ENCODE results near the gene PLBD1. TPM values are rescaled to one million over a fixed set of nuclear protein-coding genes. Genes with fewer than 3 reads are reported as not detected.

Gene PLBD1
- polyA plus RNA-seq, 4 donors = 7.8 to 44.9 (median 18.3) TPM

DNA sequence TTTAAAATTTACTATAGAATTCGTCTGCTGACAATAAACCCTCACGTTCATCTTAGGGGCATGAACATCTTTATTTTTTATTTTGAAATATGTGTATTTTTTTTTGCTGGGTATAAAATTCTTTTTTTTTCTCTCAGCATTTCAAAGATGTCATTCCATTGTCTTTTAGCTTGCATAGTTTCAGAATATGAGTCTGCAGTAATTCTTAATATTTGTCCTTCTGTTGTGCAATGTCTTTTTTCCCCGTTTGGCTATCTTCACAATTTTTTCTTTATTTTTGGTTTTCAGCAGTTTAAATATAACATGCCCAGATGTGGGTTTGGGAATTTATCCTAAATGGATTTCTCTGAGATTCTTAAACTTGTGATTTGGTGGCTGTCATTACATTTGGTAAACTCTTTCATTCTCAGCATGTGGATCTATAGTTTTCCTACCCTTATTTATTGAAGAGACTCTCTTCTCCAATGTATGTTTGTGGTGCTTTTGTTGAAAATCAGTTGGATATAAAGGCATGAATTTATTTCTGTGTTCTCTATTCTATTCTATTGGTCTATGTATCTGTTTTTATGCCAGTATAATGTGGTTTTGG, 37.8 kb upstream of the PLBD1 start:
- no peaks in the 10 kb centered on the region for H3K4me1 ChIP-seq (ENCODE audit: control insufficient read depth in 3 of 3, insufficient read depth in 2 of 3, low read depth in 1 of 3, low read length in 2 of 3)
- H3K27me3 ChIP-seq (ENCODE audit: control insufficient read depth in 3 of 3, insufficient read depth in 3 of 3, low read length in 3 of 3) = no peaks in the 10 kb centered on the region
- WGBS, 3 donors = 76 to 88% (median 80%) methylated on average over 3 of the region's 3 CpGs
- no peaks in the 10 kb centered on the region for H3K36me3 ChIP-seq (ENCODE audit: control insufficient read depth in 3 of 3, insufficient read depth in 2 of 3, low read depth in 1 of 3, low read length in 3 of 3)
- FAIRE-seq (no peak), DNase-seq (no peak)
- no peaks in the 10 kb centered on the region for H3K9me3 ChIP-seq (ENCODE audit: control insufficient read depth in 2 of 2, insufficient read depth in 1 of 2, low read depth in 1 of 2, low read length in 1 of 2)
- no peak overlapping the region for H3K27ac ChIP-seq (ENCODE audit: low read depth in 1 of 3, low read length in 2 of 3)
- no peak overlapping the region for H3K4me3 ChIP-seq (ENCODE audit: low read depth in 1 of 3, low read length in 3 of 3)

DNA sequence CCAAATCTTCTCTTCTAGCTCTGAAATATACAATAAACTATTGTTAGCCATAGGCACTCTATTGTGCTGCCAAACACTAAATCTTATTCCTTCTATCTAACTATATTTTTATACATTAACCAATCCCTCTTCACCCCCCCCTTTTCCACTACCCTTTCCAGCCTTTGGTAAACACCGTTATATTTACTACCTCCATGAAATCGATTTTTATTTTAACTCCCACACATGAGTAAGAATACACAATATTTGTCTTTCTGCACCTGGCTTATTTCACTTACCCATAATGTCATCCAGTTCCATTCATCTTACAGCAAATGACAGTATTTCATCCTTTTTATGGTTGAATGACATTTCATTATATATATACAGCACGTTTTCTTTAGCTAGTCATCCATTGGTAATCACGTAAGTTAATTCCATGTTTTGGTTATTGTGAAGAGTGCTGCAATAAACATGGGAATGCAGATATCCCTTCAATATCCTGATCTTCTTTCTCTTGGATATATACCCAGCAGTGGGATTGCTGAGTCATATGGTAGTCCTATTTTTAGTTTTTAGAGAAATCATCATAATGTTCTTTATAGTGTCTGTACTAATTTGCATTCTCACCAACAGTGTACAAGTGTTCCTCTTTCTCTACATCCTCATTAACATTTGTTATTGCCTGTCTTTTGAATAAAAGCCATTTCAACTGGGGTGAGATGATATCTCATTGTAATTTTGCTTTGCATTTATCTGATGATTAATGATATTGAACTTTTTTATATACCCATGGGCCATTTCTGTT, 34.2 kb upstream of the PLBD1 start:
- FAIRE-seq (no peak), DNase-seq (no peak)
- WGBS, 3 donors = 66 to 72% (median 69%) methylated on average over 4 of the region's 4 CpGs
- H3K27me3 ChIP-seq (ENCODE audit: control insufficient read depth in 3 of 3, insufficient read depth in 3 of 3, low read length in 3 of 3) = no peaks in the 10 kb centered on the region
- H3K4me1 ChIP-seq (ENCODE audit: control insufficient read depth in 3 of 3, insufficient read depth in 2 of 3, low read depth in 1 of 3, low read length in 2 of 3) = no peaks in the 10 kb centered on the region
- no peaks in the 10 kb centered on the region for H3K36me3 ChIP-seq (ENCODE audit: control insufficient read depth in 3 of 3, insufficient read depth in 2 of 3, low read depth in 1 of 3, low read length in 3 of 3)
- peaks cover 0 to 5% of the 10 kb centered on the region in 2 donors for H3K9me3 ChIP-seq (ENCODE audit: control insufficient read depth in 2 of 2, insufficient read depth in 1 of 2, low read depth in 1 of 2, low read length in 1 of 2)
- no peak overlapping the region for H3K27ac ChIP-seq (ENCODE audit: low read depth in 1 of 3, low read length in 2 of 3)
- H3K4me3 ChIP-seq (ENCODE audit: low read depth in 1 of 3, low read length in 3 of 3) = no peak overlapping the region

DNA sequence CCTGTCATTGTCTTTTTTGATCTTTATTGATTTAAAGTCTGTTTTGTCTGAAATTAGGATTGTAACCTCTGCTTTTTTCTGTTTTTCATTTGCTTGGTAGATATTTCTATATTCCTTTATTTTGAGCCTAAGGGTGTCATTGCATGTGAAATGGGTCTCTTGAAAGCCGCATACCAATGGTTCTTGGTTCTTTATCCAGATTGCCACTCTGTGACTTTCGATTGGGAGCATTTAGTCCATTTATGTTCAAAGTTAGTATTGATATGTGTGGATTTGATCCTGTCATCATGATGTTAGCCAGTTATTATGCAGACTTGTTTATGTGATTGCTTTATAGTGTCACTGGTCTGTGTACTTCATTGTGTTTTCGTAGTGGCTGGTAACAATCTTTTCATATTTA, 29.8 kb upstream of the PLBD1 start:
- 92 to 96% (median 94%) methylated on average over 3 of the region's 3 CpGs for WGBS, 3 donors
- Histone ChIP-seq H3K4me3 (ENCODE audit: low read depth in 1 of 3, low read length in 3 of 3) (no peak overlapping the region), H3K36me3 (ENCODE audit: control insufficient read depth in 3 of 3, insufficient read depth in 2 of 3, low read depth in 1 of 3, low read length in 3 of 3) (no peaks in the 10 kb centered on the region), H3K9me3 (ENCODE audit: control insufficient read depth in 2 of 2, insufficient read depth in 1 of 2, low read depth in 1 of 2, low read length in 1 of 2) (peaks cover 0 to 5% of the 10 kb centered on the region in 2 donors), H3K27me3 (ENCODE audit: control insufficient read depth in 3 of 3, insufficient read depth in 3 of 3, low read length in 3 of 3) (no peaks in the 10 kb centered on the region), H3K4me1 (ENCODE audit: control insufficient read depth in 3 of 3, insufficient read depth in 2 of 3, low read depth in 1 of 3, low read length in 2 of 3) (no peaks in the 10 kb centered on the region), H3K27ac (ENCODE audit: low read depth in 1 of 3, low read length in 2 of 3) (no peak overlapping the region)
- no peak for FAIRE-seq
- no peak for DNase-seq

DNA sequence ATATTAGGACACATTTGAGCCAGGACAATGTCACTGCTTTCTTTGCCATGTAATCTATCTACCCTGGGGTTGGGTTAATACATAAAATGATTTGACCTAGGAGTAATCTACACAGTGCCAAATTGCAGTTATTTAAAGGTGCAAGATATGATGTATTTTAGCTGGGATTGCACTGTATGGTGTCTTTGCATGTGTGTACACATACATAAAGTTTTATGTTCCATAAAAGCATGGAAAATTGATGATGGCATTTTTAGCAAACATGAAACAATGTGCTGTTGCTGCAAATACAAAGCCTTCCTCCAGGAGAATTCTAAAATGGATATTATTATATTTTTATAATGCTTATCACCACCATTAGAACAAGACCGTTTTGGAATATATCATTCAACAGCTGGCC, 24.0 kb upstream of the PLBD1 start:
- H3K9me3 ChIP-seq (ENCODE audit: control insufficient read depth in 2 of 2, insufficient read depth in 1 of 2, low read depth in 1 of 2, low read length in 1 of 2) = no peaks in the 10 kb centered on the region
- peaks cover 0 to 2% (median 0%) of the 10 kb centered on the region in 3 donors for H3K36me3 ChIP-seq (ENCODE audit: control insufficient read depth in 3 of 3, insufficient read depth in 2 of 3, low read depth in 1 of 3, low read length in 3 of 3)
- H3K4me1 ChIP-seq (ENCODE audit: control insufficient read depth in 3 of 3, insufficient read depth in 2 of 3, low read depth in 1 of 3, low read length in 2 of 3) = no peaks in the 10 kb centered on the region
- no peak overlapping the region for H3K4me3 ChIP-seq (ENCODE audit: low read depth in 1 of 3, low read length in 3 of 3)
- H3K27me3 ChIP-seq (ENCODE audit: control insufficient read depth in 3 of 3, insufficient read depth in 3 of 3, low read length in 3 of 3) = no peaks in the 10 kb centered on the region
- WGBS, 3 donors = 53 to 71% (median 54%) methylated on average over 1 of the region's 1 CpG
- no peak overlapping the region for H3K27ac ChIP-seq (ENCODE audit: low read depth in 1 of 3, low read length in 2 of 3)
- FAIRE-seq (no peak), DNase-seq (no peak)

DNA sequence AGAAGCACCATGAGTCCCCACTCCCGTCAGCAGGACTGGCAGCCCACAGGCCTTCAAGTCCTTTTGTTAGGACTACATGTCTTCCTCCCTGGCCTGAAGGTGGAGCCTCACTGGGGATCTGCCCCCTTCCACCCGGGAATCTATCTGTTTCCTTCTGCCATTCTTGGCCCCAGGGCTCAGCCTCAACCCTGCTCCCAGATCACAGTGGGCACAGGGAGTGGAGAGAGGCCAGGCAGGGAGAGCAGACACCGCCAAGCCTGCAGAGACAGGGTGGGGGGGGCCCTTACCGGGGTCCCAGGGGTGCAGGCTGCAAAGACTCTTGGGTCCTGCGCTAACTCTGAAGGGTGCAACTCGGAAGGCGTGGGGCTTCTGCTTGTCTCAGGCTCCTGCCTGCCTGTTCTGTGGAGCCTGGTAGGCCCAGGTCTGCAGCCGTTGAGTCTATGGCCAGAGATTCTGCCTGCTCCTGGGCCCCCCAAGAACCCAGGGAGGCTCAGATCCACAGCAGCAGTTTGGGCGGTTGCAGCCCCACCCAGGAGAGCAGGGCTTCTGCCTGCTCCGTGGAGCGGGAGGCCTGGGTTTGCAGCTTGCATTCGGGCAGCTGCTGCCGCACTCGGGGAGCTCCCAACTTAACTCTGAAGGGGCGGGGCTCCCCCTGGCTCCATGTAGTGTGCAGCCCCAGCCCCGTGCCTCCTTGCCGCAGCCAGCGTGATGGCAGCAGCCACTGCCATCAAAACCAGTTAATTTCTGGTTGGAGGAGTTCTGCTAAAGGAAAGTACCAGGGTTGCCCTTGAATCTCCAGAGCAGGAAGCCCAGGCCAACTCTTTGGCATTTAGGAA, 21.7 kb upstream of the PLBD1 start:
- WGBS, 3 donors = 90 to 95% (median 92%) methylated on average over 17 to 18 of the region's 18 CpGs
- no peak for DNase-seq
- Histone ChIP-seq H3K4me1 (ENCODE audit: control insufficient read depth in 3 of 3, insufficient read depth in 2 of 3, low read depth in 1 of 3, low read length in 2 of 3) (no peaks in the 10 kb centered on the region), H3K27ac (ENCODE audit: low read depth in 1 of 3, low read length in 2 of 3) (no peak overlapping the region), H3K27me3 (ENCODE audit: control insufficient read depth in 3 of 3, insufficient read depth in 3 of 3, low read length in 3 of 3) (no peaks in the 10 kb centered on the region), H3K36me3 (ENCODE audit: control insufficient read depth in 3 of 3, insufficient read depth in 2 of 3, low read depth in 1 of 3, low read length in 3 of 3) (peaks cover 0 to 2% (median 0%) of the 10 kb centered on the region in 3 donors), H3K9me3 (ENCODE audit: control insufficient read depth in 2 of 2, insufficient read depth in 1 of 2, low read depth in 1 of 2, low read length in 1 of 2) (no peaks in the 10 kb centered on the region), H3K4me3 (ENCODE audit: low read depth in 1 of 3, low read length in 3 of 3) (no peak overlapping the region)
- FAIRE-seq = no peak

DNA sequence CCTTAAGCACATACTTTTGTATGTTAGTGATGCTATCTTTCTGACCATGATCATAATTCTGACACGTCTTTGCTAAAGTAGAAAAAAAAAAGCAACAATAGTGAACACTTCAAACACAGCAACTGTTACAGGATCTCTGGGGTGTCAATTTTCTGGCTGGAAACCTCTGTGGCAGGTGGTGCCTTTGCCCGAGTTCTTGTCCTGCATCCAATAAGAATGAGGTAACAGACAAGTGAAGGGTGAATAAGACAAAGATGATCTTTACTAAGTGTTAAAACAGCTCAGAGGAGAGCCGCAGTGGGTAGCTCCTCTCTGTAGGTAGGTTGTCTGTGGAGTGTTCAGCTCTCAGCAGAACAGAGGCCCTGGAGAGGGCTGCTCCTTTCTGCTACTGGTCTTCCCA, 20.9 kb upstream of the PLBD1 start:
- no peaks in the 10 kb centered on the region for H3K27me3 ChIP-seq (ENCODE audit: control insufficient read depth in 3 of 3, insufficient read depth in 3 of 3, low read length in 3 of 3)
- no peak overlapping the region for H3K27ac ChIP-seq (ENCODE audit: low read depth in 1 of 3, low read length in 2 of 3)
- FAIRE-seq (no peak), DNase-seq (no peak)
- WGBS, 3 donors = 90 to 96% (median 91%) methylated on average over 3 of the region's 3 CpGs
- no peak overlapping the region for H3K4me3 ChIP-seq (ENCODE audit: low read depth in 1 of 3, low read length in 3 of 3)
- peaks cover 0 to 2% (median 0%) of the 10 kb centered on the region in 3 donors for H3K36me3 ChIP-seq (ENCODE audit: control insufficient read depth in 3 of 3, insufficient read depth in 2 of 3, low read depth in 1 of 3, low read length in 3 of 3)
- no peaks in the 10 kb centered on the region for H3K9me3 ChIP-seq (ENCODE audit: control insufficient read depth in 2 of 2, insufficient read depth in 1 of 2, low read depth in 1 of 2, low read length in 1 of 2)
- no peaks in the 10 kb centered on the region for H3K4me1 ChIP-seq (ENCODE audit: control insufficient read depth in 3 of 3, insufficient read depth in 2 of 3, low read depth in 1 of 3, low read length in 2 of 3)

DNA sequence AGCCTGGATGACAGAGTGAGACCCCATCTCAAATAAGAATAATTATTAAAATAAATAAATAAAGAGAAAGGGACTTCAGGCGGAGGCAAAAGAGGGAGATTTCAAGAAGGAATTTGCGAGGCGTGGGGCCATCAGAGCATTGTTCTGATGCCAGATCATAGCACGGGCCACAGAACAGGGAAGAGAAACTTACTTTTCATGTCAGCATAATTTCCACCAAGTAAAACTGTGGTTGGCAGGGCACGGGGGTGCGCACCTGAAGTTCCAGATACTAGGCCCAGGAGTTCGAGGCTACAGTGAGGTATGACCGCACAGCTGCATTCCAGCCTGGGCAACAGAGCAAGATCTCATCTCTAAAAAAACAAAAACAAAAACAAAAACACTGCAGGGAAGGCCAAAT, 11.0 kb upstream of the PLBD1 start:
- Histone ChIP-seq H3K36me3 (ENCODE audit: control insufficient read depth in 3 of 3, insufficient read depth in 2 of 3, low read depth in 1 of 3, low read length in 3 of 3) (no peaks in the 10 kb centered on the region), H3K4me1 (ENCODE audit: control insufficient read depth in 3 of 3, insufficient read depth in 2 of 3, low read depth in 1 of 3, low read length in 2 of 3) (no peaks in the 10 kb centered on the region), H3K9me3 (ENCODE audit: control insufficient read depth in 2 of 2, insufficient read depth in 1 of 2, low read depth in 1 of 2, low read length in 1 of 2) (no peaks in the 10 kb centered on the region), H3K27me3 (ENCODE audit: control insufficient read depth in 3 of 3, insufficient read depth in 3 of 3, low read length in 3 of 3) (no peaks in the 10 kb centered on the region), H3K4me3 (ENCODE audit: low read depth in 1 of 3, low read length in 3 of 3) (no peak overlapping the region), H3K27ac (ENCODE audit: low read depth in 1 of 3, low read length in 2 of 3) (no peak overlapping the region)
- no peak for DNase-seq
- 88 to 97% (median 95%) methylated on average over 8 of the region's 8 CpGs for WGBS, 3 donors
- no peak for FAIRE-seq

DNA sequence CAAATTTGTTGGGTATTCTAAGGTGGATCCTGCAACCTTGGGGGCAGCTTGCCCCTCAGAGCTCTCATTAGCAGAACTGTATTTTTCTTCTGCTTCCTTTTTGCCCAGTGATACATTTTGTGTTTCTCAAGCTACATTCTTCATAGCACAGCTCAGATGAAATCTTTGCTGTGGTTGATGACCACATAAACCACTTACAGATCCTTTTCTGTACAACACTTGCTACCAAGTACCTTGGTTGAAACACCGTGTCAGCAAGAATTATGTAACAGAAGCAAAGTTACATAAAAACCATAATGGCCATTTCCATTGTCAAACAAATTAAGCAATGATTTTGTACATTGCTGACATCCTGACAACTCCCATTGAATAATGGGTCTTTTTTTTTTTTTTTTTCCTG, 9.7 kb upstream of the PLBD1 start:
- no peak overlapping the region for H3K4me3 ChIP-seq (ENCODE audit: low read depth in 1 of 3, low read length in 3 of 3)
- 66 to 81% (median 71%) methylated on average over 1 of the region's 1 CpG for WGBS, 3 donors
- H3K4me1 ChIP-seq (ENCODE audit: control insufficient read depth in 3 of 3, insufficient read depth in 2 of 3, low read depth in 1 of 3, low read length in 2 of 3) = no peaks in the 10 kb centered on the region
- no peak overlapping the region for H3K27ac ChIP-seq (ENCODE audit: low read depth in 1 of 3, low read length in 2 of 3)
- no peaks in the 10 kb centered on the region for H3K9me3 ChIP-seq (ENCODE audit: control insufficient read depth in 2 of 2, insufficient read depth in 1 of 2, low read depth in 1 of 2, low read length in 1 of 2)
- no peaks in the 10 kb centered on the region for H3K36me3 ChIP-seq (ENCODE audit: control insufficient read depth in 3 of 3, insufficient read depth in 2 of 3, low read depth in 1 of 3, low read length in 3 of 3)
- H3K27me3 ChIP-seq (ENCODE audit: control insufficient read depth in 3 of 3, insufficient read depth in 3 of 3, low read length in 3 of 3) = no peaks in the 10 kb centered on the region
- FAIRE-seq (no peak), DNase-seq (peak in 1 of 2 donors; percentile 41)

Data from small intestine (tissue), 7 donors.